ENCODE data around the gene COL8A1. TPM values are rescaled to one million over a fixed set of nuclear protein-coding genes. Genes with fewer than 3 reads are reported as not detected.

COL8A1 gene
- total RNA-seq, 1 experiment from 2014 or later, result 0.87 TPM

- Mint-ChIP-seq H3K4me1 (peaks cover 23% of the 10 kb centered on the region), H3K36me3 (0 out of 2 replicates have a peak, but pooled peaks cover 3% of the 10 kb centered on the region), H3K27ac (no peak overlapping the region), H3K9me3 (no peaks in the 10 kb centered on the region), H3K4me3 (peak overlapping the region; percentile 83), H3K27me3 (ENCODE audit: low read depth) (no peaks in the 10 kb centered on the region)
- ChIA-PET POLR2A (no interaction called here), CTCF (interaction anchor here (1.8 kb wide), 1 partner anchor 13 kb away, joined by 9 read pairs; no protein-coding TSS in a partner anchor)
- DNase-seq (ENCODE audit: low spot score) (no peak), ATAC-seq (no peak)
- TF ChIP-seq IRF2 (CRISPR knock-in tag; IDR thresholded peaks at IDR 0.05; ENCODE audit: borderline replicate concordance, low read depth), result no peak
- no peak for TF ChIP-seq TEAD1 (CRISPR knock-in tag; IDR thresholded peaks at IDR 0.05)
- TF ChIP-seq TP53 (CRISPR knock-in tag; IDR thresholded peaks at IDR 0.05), result no peak
- no peak for TF ChIP-seq GRHL2 (CRISPR knock-in tag; IDR thresholded peaks at IDR 0.05; ENCODE audit: insufficient replicate concordance, severe bottlenecking)
- no peak for TF ChIP-seq MYBL2 (CRISPR knock-in tag; IDR thresholded peaks at IDR 0.05)
- no peak for TF ChIP-seq NR1H2 (CRISPR knock-in tag; IDR thresholded peaks at IDR 0.05)
- TF ChIP-seq, protein P1, sequence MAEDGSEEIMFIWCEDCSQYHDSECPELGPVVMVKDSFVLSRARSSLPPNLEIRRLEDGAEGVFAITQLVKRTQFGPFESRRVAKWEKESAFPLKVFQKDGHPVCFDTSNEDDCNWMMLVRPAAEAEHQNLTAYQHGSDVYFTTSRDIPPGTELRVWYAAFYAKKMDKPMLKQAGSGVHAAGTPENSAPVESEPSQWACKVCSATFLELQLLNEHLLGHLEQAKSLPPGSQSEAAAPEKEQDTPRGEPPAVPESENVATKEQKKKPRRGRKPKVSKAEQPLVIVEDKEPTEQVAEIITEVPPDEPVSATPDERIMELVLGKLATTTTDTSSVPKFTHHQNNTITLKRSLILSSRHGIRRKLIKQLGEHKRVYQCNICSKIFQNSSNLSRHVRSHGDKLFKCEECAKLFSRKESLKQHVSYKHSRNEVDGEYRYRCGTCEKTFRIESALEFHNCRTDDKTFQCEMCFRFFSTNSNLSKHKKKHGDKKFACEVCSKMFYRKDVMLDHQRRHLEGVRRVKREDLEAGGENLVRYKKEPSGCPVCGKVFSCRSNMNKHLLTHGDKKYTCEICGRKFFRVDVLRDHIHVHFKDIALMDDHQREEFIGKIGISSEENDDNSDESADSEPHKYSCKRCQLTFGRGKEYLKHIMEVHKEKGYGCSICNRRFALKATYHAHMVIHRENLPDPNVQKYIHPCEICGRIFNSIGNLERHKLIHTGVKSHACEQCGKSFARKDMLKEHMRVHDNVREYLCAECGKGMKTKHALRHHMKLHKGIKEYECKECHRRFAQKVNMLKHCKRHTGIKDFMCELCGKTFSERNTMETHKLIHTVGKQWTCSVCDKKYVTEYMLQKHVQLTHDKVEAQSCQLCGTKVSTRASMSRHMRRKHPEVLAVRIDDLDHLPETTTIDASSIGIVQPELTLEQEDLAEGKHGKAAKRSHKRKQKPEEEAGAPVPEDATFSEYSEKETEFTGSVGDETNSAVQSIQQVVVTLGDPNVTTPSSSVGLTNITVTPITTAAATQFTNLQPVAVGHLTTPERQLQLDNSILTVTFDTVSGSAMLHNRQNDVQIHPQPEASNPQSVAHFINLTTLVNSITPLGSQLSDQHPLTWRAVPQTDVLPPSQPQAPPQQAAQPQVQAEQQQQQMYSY (CRISPR knock-in tag; IDR thresholded peaks at IDR 0.05), result no peak
- TF ChIP-seq MLX (CRISPR knock-in tag; IDR thresholded peaks at IDR 0.05), result no peak
Measured at GRCh38 chr3:99818818-99819217, 180.4 kb downstream of the COL8A1 start.

DNA sequence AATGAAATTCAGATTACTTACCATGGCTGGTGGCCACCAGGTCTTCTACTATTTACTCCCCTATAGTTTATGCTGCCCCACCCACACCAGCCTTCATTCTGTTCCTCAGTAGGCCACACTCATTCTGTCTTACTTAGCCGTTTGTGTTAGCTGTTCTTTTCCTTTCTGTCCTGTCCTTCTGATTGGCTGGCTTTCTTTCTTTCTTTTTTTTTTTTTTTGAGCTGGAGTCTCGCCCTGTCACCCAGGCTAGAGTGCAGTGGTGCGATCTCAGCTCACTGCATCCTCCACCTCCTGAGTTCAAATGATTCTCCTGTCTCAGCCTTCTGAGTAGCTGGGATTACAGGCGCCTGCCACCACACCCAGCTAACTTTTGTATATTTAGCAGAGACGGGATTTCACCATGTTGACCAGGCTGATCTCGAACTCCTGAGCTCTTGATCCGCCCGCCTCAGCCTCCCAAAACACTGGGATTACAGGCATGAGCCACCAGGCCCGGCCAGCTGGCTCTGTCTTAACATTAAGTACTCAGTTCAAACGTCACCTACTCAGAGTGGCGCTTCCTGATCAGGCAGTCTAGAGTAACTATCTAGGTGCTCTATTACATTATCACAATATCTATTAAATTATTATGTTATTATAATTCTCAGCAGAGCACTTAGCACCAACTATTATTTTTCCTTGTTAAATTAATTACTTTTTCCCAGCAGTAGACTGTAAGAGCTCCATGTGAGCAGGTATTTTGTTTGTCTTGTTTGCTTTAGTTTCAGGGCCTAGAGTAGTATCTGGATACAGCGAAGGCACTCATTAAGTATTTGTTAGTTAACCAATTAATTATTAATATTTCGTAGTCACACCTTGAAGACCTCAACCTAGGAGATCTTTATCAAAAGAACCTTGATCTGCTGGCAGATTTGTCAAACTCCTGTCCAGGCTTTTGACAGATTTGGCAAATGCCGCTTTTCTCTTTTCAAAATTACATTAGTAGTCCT, 185.6 kb downstream of the COL8A1 start:
- peak; percentile 71 for ATAC-seq
- TF ChIP-seq SMAD3 (CRISPR knock-in tag; IDR thresholded peaks at IDR 0.05; ENCODE audit: borderline replicate concordance), result no peak
- TF ChIP-seq ZSCAN18 (CRISPR knock-in tag; IDR thresholded peaks at IDR 0.05), result no peak
- Mint-ChIP-seq H3K36me3 (0 out of 2 replicates have a peak, but pooled peaks cover 3% of the 10 kb centered on the region), H3K27ac (peak overlapping the region; percentile 2; the same call in 1 of the 2 replicates), H3K27me3 (ENCODE audit: low read depth) (no peaks in the 10 kb centered on the region), H3K4me3 (no peak overlapping the region), H3K4me1 (peaks cover 12% of the 10 kb centered on the region), H3K9me3 (no peaks in the 10 kb centered on the region)
- CTCF ChIA-PET, result interaction anchor here (0.6 to 3.9 kb wide), 5 partner anchors 8 to 830 kb away, joined by 3 to 27 read pairs (median 4); no protein-coding TSS in a partner anchor
- DNase-seq (ENCODE audit: low spot score), result no peak
- POLR2A ChIA-PET, result interaction anchor here (0.6 to 1.4 kb wide), 4 partner anchors 9 to 1301 kb away, joined by 3 to 9 read pairs (median 4); partner anchors contain the start of genes CLDND1 and TBC1D23

DNA sequence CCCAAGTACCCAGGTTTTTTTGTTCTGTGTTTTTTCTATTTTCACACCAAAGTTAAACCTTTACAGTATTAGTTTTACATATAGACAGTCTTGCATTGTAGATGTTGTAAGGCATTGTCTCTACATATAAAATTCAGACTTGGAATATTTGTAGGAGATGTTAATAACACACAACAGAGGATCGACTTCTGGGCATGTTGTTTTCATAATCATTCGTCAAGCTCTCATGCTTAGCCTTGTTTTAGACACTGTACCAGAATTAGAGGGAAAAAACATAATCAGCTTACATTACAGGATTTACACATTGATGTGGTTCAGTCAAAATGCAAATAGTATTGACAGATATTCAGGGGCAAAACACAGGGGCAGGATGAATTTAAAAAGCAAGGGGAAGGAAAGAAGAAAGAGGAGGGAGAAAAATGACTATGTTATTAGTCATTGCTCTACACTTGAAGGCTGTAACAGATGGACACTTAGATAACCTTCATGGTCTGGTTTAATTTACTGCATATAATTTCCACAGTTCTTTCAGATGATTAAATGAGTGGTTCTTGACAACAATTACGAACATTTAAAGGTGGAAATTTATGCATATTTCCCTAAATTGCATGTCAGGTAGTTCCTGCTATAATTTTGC, 186.7 kb downstream of the COL8A1 start:
- ChIA-PET POLR2A (no interaction called here), CTCF (no interaction called here)
- Mint-ChIP-seq H3K36me3 (no peaks in the 10 kb centered on the region), H3K27me3 (ENCODE audit: low read depth) (no peaks in the 10 kb centered on the region), H3K4me1 (peaks cover 11% of the 10 kb centered on the region), H3K9me3 (no peaks in the 10 kb centered on the region), H3K27ac (peak overlapping the region; percentile 63; the same call in 1 of the 2 replicates), H3K4me3 (no peak overlapping the region)
- DNase-seq (ENCODE audit: low spot score), result no peak
- no peak for TF ChIP-seq FOXJ3 (CRISPR knock-in tag; IDR thresholded peaks at IDR 0.05; ENCODE audit: borderline replicate concordance)
- TF ChIP-seq MAX (CRISPR knock-in tag; IDR thresholded peaks at IDR 0.05), result no peak
- TF ChIP-seq ZNF138 (CRISPR knock-in tag; conservative IDR thresholded peaks at IDR 0.05), result no peak
- no peak for ATAC-seq

All from WTC11 (cell line).